CD4-positive, CD25-positive, alpha-beta regulatory T cell (primary cell): Measurements from ENCODE around the gene NLRP12. TPM values are rescaled to one million over a fixed set of nuclear protein-coding genes. Genes with fewer than 3 reads are reported as not detected.
"Not testable (repeated sequence)": the region's sequence is repeated elsewhere in the genome, so short reads cannot be mapped to it uniquely, and the experiment has no call there.

Experiments
- ATAC-seq, 2 donors: fragments of 150-1000 bp; cut with Tn5 transposase; one replicate each; pipeline ENCODE4 v1.10.0; 2021; ENCODE audit warnings: low read depth in 2 of 2, moderate number of reproducible peaks in 2 of 2, moderate library complexity in 1 of 2
- DNase-seq, 3 donors: peaks; one replicate each; pipeline versions ENCODE4 v3.0.0 to v3.0.0-alpha.2; 2012 to 2022; ENCODE audit warnings: mixed read lengths in 1 of 3
- H3K27ac ChIP-seq: one replicate; pipeline ENCODE4 v1.7.0; 2013; ENCODE audit warnings: mild to moderate bottlenecking, low read length; ENCODE audit not compliant: insufficient read depth, poor library complexity, severe bottlenecking
- H3K27me3 ChIP-seq: one replicate; pipeline ENCODE4 v1.7.0; 2013; ENCODE audit warnings: low read length; ENCODE audit not compliant: control insufficient read depth, insufficient read depth
- H3K36me3 ChIP-seq: one replicate; pipeline ENCODE4 v1.7.0; 2013; ENCODE audit warnings: mild to moderate bottlenecking, low read length, moderate library complexity; ENCODE audit not compliant: control insufficient read depth, insufficient read depth
- H3K4me1 ChIP-seq: 2 replicates; pipeline ENCODE4 v1.7.0; 2013; ENCODE audit warnings: mild to moderate bottlenecking, low read length; ENCODE audit not compliant: insufficient read depth, control insufficient read depth, poor library complexity, severe bottlenecking
- H3K4me3 ChIP-seq: one replicate; pipeline ENCODE4 v1.7.0; 2013; ENCODE audit warnings: low read depth, mild to moderate bottlenecking, low read length, moderate library complexity
- H3K9me3 ChIP-seq, 2 experiments: 1 replicate in 1 of 2; 2 replicates in 1 of 2; pipeline ENCODE4 v1.7.0; 2013; ENCODE audit warnings: low read length in 2 of 2, mild to moderate bottlenecking in 1 of 2, moderate library complexity in 1 of 2; ENCODE audit not compliant: control insufficient read depth in 2 of 2
- H3K27ac Mint-ChIP-seq, 3 donors: one replicate each; pipeline ENCODE4 v1.8.0; 2020 to 2022; ENCODE audit warnings: mild to moderate bottlenecking in 3 of 3, mixed read lengths in 3 of 3, moderate library complexity in 2 of 3
- H3K27me3 Mint-ChIP-seq: one replicate; pipeline ENCODE4 v1.8.0; 2022; ENCODE audit warnings: mild to moderate bottlenecking, mixed read lengths
- H3K36me3 Mint-ChIP-seq: one replicate; pipeline ENCODE4 v1.8.0; 2020; ENCODE audit warnings: mixed read lengths
- H3K4me1 Mint-ChIP-seq, 4 donors: one replicate each; pipeline ENCODE4 v1.8.0; 2020 to 2022; ENCODE audit warnings: mixed read lengths in 4 of 4, mild to moderate bottlenecking in 1 of 4
- H3K4me3 Mint-ChIP-seq, 4 donors: one replicate each; pipeline ENCODE4 v1.8.0; 2020 to 2022; ENCODE audit warnings: mild to moderate bottlenecking in 4 of 4, mixed read lengths in 4 of 4, moderate library complexity in 3 of 4
- H3K9me3 Mint-ChIP-seq, 7 donors: one replicate each; pipeline ENCODE4 v1.8.0; 2020 to 2022; ENCODE audit warnings: mixed read lengths in 7 of 7, mild to moderate bottlenecking in 3 of 7, moderate library complexity in 2 of 7
- polyA plus RNA-seq, 4 donors: library from polyadenylated mRNA; unstranded; fragments of 300-500 nt; fragmentation: Illumina TruSeq; gene quantifications; one replicate each; pipeline ENCODE4 v1.2.3, GENCODE V29; 2021
- total RNA-seq: library from RNA; stranded (reverse); gene quantifications from one replicate; pipeline ENCODE4 v1.2.3, GENCODE V29; 2022

The NLRP12 gene
- total and polyA plus RNA-seq, 5 donors from 2014 or later: not detected

- Mint-ChIP-seq H3K27me3 (no peaks in the 10 kb centered on the region), H3K4me3 (no peak overlapping the region), H3K36me3 (no peaks in the 10 kb centered on the region), H3K27ac (no peak overlapping the region), H3K9me3 (peaks cover 0 to 2% (median 0%) of the 10 kb centered on the region in 7 donors), H3K4me1 (peaks cover 0 to 3% (median 0%) of the 10 kb centered on the region in 4 donors)
- DNase-seq (no peak), ATAC-seq (no peak)
- Histone ChIP-seq H3K4me3 (no peak overlapping the region), H3K27me3 (no peaks in the 10 kb centered on the region), H3K36me3 (no peaks in the 10 kb centered on the region), H3K4me1 (no peaks in the 10 kb centered on the region), H3K27ac (no peak overlapping the region), H3K9me3 (no peaks in the 10 kb centered on the region)
These were observed 50.1 kb downstream of the NLRP12 start for GRCh38 chr19:53773999-53774398.

- Histone ChIP-seq H3K4me1 (no peaks in the 10 kb centered on the region), H3K36me3 (no peaks in the 10 kb centered on the region), H3K27ac (no peak overlapping the region), H3K9me3 (no peaks in the 10 kb centered on the region), H3K4me3 (no peak overlapping the region), H3K27me3 (no peaks in the 10 kb centered on the region)
- H3K36me3 Mint-ChIP-seq: no peaks in the 10 kb centered on the region
- DNase-seq: peak; percentile 18 to 56 (median 36)
- peaks cover 0 to 4% (median 0%) of the 10 kb centered on the region in 7 donors for H3K9me3 Mint-ChIP-seq
- no peaks in the 10 kb centered on the region for H3K27me3 Mint-ChIP-seq
- no peak for ATAC-seq
- no peak overlapping the region for H3K4me3 Mint-ChIP-seq
- H3K27ac Mint-ChIP-seq: no peak overlapping the region
- peaks cover 0 to 3% (median 0%) of the 10 kb centered on the region in 4 donors for H3K4me1 Mint-ChIP-seq
These were observed 51.2 kb downstream of the NLRP12 start for GRCh38 chr19:53772943-53773342.

- no peaks in the 10 kb centered on the region for H3K9me3 ChIP-seq
- no peaks in the 10 kb centered on the region for H3K36me3 ChIP-seq
- peaks cover 0 to 3% (median 0%) of the 10 kb centered on the region in 4 donors for H3K4me1 Mint-ChIP-seq
- no peaks in the 10 kb centered on the region for H3K36me3 Mint-ChIP-seq
- H3K4me1 ChIP-seq: no peaks in the 10 kb centered on the region
- no peak overlapping the region for H3K27ac ChIP-seq
- no peak overlapping the region for H3K4me3 ChIP-seq
- DNase-seq (no peak), ATAC-seq (no peak)
- no peaks in the 10 kb centered on the region for H3K27me3 ChIP-seq
- no peak overlapping the region for H3K27ac Mint-ChIP-seq
- peaks cover 0 to 6% (median 0%) of the 10 kb centered on the region in 7 donors for H3K9me3 Mint-ChIP-seq
- H3K4me3 Mint-ChIP-seq: no peak overlapping the region
- H3K27me3 Mint-ChIP-seq: no peaks in the 10 kb centered on the region
These were observed 53.0 kb downstream of the NLRP12 start for GRCh38 chr19:53771144-53771543.

GRCh38 chr19:53769696-53770309 lies 54.3 kb downstream of the NLRP12 start:
- H3K27ac Mint-ChIP-seq, H3K27me3 ChIP-seq, H3K36me3 Mint-ChIP-seq, H3K4me3 ChIP-seq, H3K4me1 ChIP-seq, H3K36me3 ChIP-seq, H3K4me1 Mint-ChIP-seq, H3K4me3 Mint-ChIP-seq, H3K27me3 Mint-ChIP-seq, H3K9me3 Mint-ChIP-seq, H3K9me3 ChIP-seq, DNase-seq, H3K27ac ChIP-seq, ATAC-seq: not testable (repeated sequence)

GRCh38 chr19:53768401-53768800 lies 55.7 kb downstream of the NLRP12 start:
- H3K27me3 Mint-ChIP-seq: no peaks in the 10 kb centered on the region
- H3K9me3 Mint-ChIP-seq: peaks cover 0 to 6% (median 0%) of the 10 kb centered on the region in 7 donors
- no peak overlapping the region for H3K27ac ChIP-seq
- no peaks in the 10 kb centered on the region for H3K36me3 Mint-ChIP-seq
- DNase-seq: no peak
- no peak for ATAC-seq
- H3K9me3 ChIP-seq: no peaks in the 10 kb centered on the region
- peaks cover 0 to 3% (median 0%) of the 10 kb centered on the region in 4 donors for H3K4me1 Mint-ChIP-seq
- H3K27me3 ChIP-seq: no peaks in the 10 kb centered on the region
- no peaks in the 10 kb centered on the region for H3K36me3 ChIP-seq
- no peak overlapping the region for H3K4me3 ChIP-seq
- H3K27ac Mint-ChIP-seq: no peak overlapping the region
- H3K4me3 Mint-ChIP-seq: no peak overlapping the region
- no peaks in the 10 kb centered on the region for H3K4me1 ChIP-seq

- not testable (repeated sequence) for H3K27me3 Mint-ChIP-seq, ATAC-seq, H3K36me3 Mint-ChIP-seq, H3K4me3 Mint-ChIP-seq, H3K27ac Mint-ChIP-seq, H3K4me1 Mint-ChIP-seq, H3K4me1 ChIP-seq, H3K36me3 ChIP-seq, H3K27me3 ChIP-seq, H3K27ac ChIP-seq, H3K4me3 ChIP-seq, DNase-seq, H3K9me3 Mint-ChIP-seq, H3K9me3 ChIP-seq
These were observed 65.1 kb downstream of the NLRP12 start for GRCh38 chr19:53758991-53759390.

Other genes with a start within 250 kb of the NLRP12 start
- gene DPRX, start 192.3 kb downstream of the NLRP12 start, total RNA-seq: not detected
- not detected for gene DPRX, start 192.3 kb downstream of the NLRP12 start, polyA plus RNA-seq
- gene MYADM, start 43.6 kb upstream of the NLRP12 start, total RNA-seq: 280 TPM
- 10 to 100 TPM; 26.1 to 36.3 (median 35.5) TPM for gene MYADM, start 43.6 kb upstream of the NLRP12 start, polyA plus RNA-seq
- not detected for gene PRKCG, start 57.9 kb upstream of the NLRP12 start, total RNA-seq
- gene PRKCG, start 57.9 kb upstream of the NLRP12 start, polyA plus RNA-seq: not detected
- not detected for gene CACNG7, start 85.0 kb upstream of the NLRP12 start, total RNA-seq
- gene CACNG7, start 85.0 kb upstream of the NLRP12 start, polyA plus RNA-seq: not detected
- gene CACNG8, start 138.6 kb upstream of the NLRP12 start, total RNA-seq: not detected
- not detected for gene CACNG8, start 138.6 kb upstream of the NLRP12 start, polyA plus RNA-seq
- gene CACNG6, start 167.3 kb upstream of the NLRP12 start, total RNA-seq: not detected
- gene CACNG6, start 167.3 kb upstream of the NLRP12 start, polyA plus RNA-seq: not detected
- gene VSTM1, start 239.6 kb upstream of the NLRP12 start, total RNA-seq: not detected
- gene VSTM1, start 239.6 kb upstream of the NLRP12 start, polyA plus RNA-seq: not detected